HAP-1 (cell line): ENCODE data around the gene BCKDK.

Experiments
- DNase-seq, 2 experiments: peaks; one replicate each; pipeline ENCODE4 v3.0.0-alpha.2; 2016 to 2020; ENCODE audit warnings: low spot score in 2 of 2
- H3K27me3 ChIP-seq: fragments of 250-450 bp; sonication (Bioruptor Pico); 2 replicates; pipeline ENCODE4 v1.5.1; 2020; ENCODE audit warnings: low read depth, mild to moderate bottlenecking, moderate library complexity
- H3K36me3 ChIP-seq: fragments of 250-450 bp; sonication (Bioruptor Pico); replicated peaks from 2 replicates; pipeline ENCODE4 v1.5.1; 2020; ENCODE audit warnings: mild to moderate bottlenecking
- H3K4me1 ChIP-seq: fragments of 250-450 bp; sonication (Bioruptor Pico); 2 replicates; pipeline ENCODE4 v1.5.1; 2020; ENCODE audit warnings: mild to moderate bottlenecking
- H3K4me3 ChIP-seq: fragments of 250-450 bp; sonication (Bioruptor Pico); 2 replicates; pipeline ENCODE4 v1.5.1; 2020; ENCODE audit warnings: mild to moderate bottlenecking, moderate library complexity
- H3K9me3 ChIP-seq: fragments of 250-450 bp; sonication (Bioruptor Pico); 2 replicates; pipeline ENCODE4 v1.5.1; 2020; ENCODE audit warnings: mild to moderate bottlenecking, moderate library complexity
- in situ Hi-C: fragments of 300-500 bp; cut with MboI; formaldehyde crosslinking; loops from 3 replicates; pipeline ENCODE4 v1.14.3; 2020; ENCODE audit warnings: low sequenced_read_pairs, inconsistent platforms, mixed read lengths

The BCKDK gene

GRCh38 chr16:31083981-31084380 lies 24.2 kb upstream of the BCKDK start:
- Histone ChIP-seq H3K9me3 (no peaks in the 10 kb centered on the region), H3K27me3 (no peaks in the 10 kb centered on the region), H3K4me3 (no peak overlapping the region), H3K4me1 (no peaks in the 10 kb centered on the region), H3K36me3 (peaks cover 39% of the 10 kb centered on the region)
- in situ Hi-C loops = no loop called here
- DNase-seq = no peak

GRCh38 chr16:31084584-31085302 lies 23.4 kb upstream of the BCKDK start:
- no peaks in the 10 kb centered on the region for H3K4me1 ChIP-seq
- no peak overlapping the region for H3K4me3 ChIP-seq
- in situ Hi-C loops = no loop called here
- H3K9me3 ChIP-seq = no peaks in the 10 kb centered on the region
- no peak for DNase-seq
- no peaks in the 10 kb centered on the region for H3K27me3 ChIP-seq
- H3K36me3 ChIP-seq = peaks cover 36% of the 10 kb centered on the region

GRCh38 chr16:31085411-31085810 lies 22.8 kb upstream of the BCKDK start:
- Histone ChIP-seq H3K9me3 (no peaks in the 10 kb centered on the region), H3K4me1 (no peaks in the 10 kb centered on the region), H3K4me3 (no peak overlapping the region), H3K27me3 (no peaks in the 10 kb centered on the region), H3K36me3 (peaks cover 32% of the 10 kb centered on the region)
- DNase-seq = no peak
- in situ Hi-C loops = no loop called here

- in situ Hi-C loops = no loop called here
- H3K36me3 ChIP-seq = peaks cover 32% of the 10 kb centered on the region
These were observed 22.1 kb upstream of the BCKDK start for GRCh38 chr16:31085873-31086628.

GRCh38 chr16:31086629-31086906 lies 21.6 kb upstream of the BCKDK start:
- H3K27me3 ChIP-seq = no peaks in the 10 kb centered on the region
- in situ Hi-C loops = no loop called here
- no peak overlapping the region for H3K4me3 ChIP-seq
- H3K9me3 ChIP-seq = no peaks in the 10 kb centered on the region
- H3K36me3 ChIP-seq = peaks cover 32% of the 10 kb centered on the region
- no peak for DNase-seq
- no peaks in the 10 kb centered on the region for H3K4me1 ChIP-seq

More at GRCh38 chr16:31085873-31086628, 22.1 kb upstream of the BCKDK start:
- DNase-seq = no peak
- Histone ChIP-seq H3K4me1 (no peaks in the 10 kb centered on the region), H3K27me3 (no peaks in the 10 kb centered on the region), H3K9me3 (no peaks in the 10 kb centered on the region), H3K4me3 (no peak overlapping the region)

- in situ Hi-C loops = no loop called here
- H3K9me3 ChIP-seq = no peaks in the 10 kb centered on the region
- H3K4me1 ChIP-seq = no peaks in the 10 kb centered on the region
- DNase-seq = no peak
- peaks cover 30% of the 10 kb centered on the region for H3K36me3 ChIP-seq
- H3K27me3 ChIP-seq = no peaks in the 10 kb centered on the region
- H3K4me3 ChIP-seq = no peak overlapping the region
These were observed 20.7 kb upstream of the BCKDK start for GRCh38 chr16:31087481-31087880.

- Histone ChIP-seq H3K4me1 (0 out of 2 replicates have a peak, but pooled peaks cover 2% of the 10 kb centered on the region), H3K27me3 (no peaks in the 10 kb centered on the region), H3K9me3 (no peaks in the 10 kb centered on the region), H3K4me3 (no peak overlapping the region), H3K36me3 (peaks cover 30% of the 10 kb centered on the region)
- in situ Hi-C loops = no loop called here
- no peak for DNase-seq
These were observed 20.2 kb upstream of the BCKDK start for GRCh38 chr16:31087971-31088370.

- H3K36me3 ChIP-seq = peaks cover 30% of the 10 kb centered on the region
- H3K9me3 ChIP-seq = no peaks in the 10 kb centered on the region
- DNase-seq = no peak
- H3K4me3 ChIP-seq = no peak within 1 kb of the TSS
- no peaks in the 10 kb centered on the region for H3K27me3 ChIP-seq
- in situ Hi-C loops = no loop called here
- H3K4me1 ChIP-seq = 0 out of 2 replicates have a peak, but pooled peaks cover 2% of the 10 kb centered on the region
These were observed 19.6 kb upstream of the BCKDK start, which contains the start of gene PRSS53 for GRCh38 chr16:31088459-31089183. TSS of gene PRSS53 (minus strand) at chr16:31088943. CDS start at chr16:31088809, 134 bp downstream.

GRCh38 chr16:31089199-31089598 lies 19.0 kb upstream of the BCKDK start:
- H3K36me3 ChIP-seq = peaks cover 26% of the 10 kb centered on the region
- 0 out of 2 replicates have a peak, but pooled peaks cover 2% of the 10 kb centered on the region for H3K4me1 ChIP-seq
- DNase-seq = no peak
- in situ Hi-C loops = no loop called here
- H3K4me3 ChIP-seq = no peak overlapping the region
- H3K27me3 ChIP-seq = no peaks in the 10 kb centered on the region
- H3K9me3 ChIP-seq = no peaks in the 10 kb centered on the region

GRCh38 chr16:31090540-31090939 lies 17.6 kb upstream of the BCKDK start:
- H3K9me3 ChIP-seq = no peaks in the 10 kb centered on the region
- H3K27me3 ChIP-seq = no peaks in the 10 kb centered on the region
- in situ Hi-C loops = no loop called here
- 0 out of 2 replicates have a peak, but pooled peaks cover 2% of the 10 kb centered on the region for H3K4me1 ChIP-seq
- H3K36me3 ChIP-seq = peaks cover 27% of the 10 kb centered on the region
- DNase-seq = no peak
- no peak overlapping the region for H3K4me3 ChIP-seq

- Histone ChIP-seq H3K36me3 (peaks cover 27% of the 10 kb centered on the region), H3K9me3 (no peaks in the 10 kb centered on the region), H3K4me1 (0 out of 2 replicates have a peak, but pooled peaks cover 2% of the 10 kb centered on the region), H3K4me3 (no peak overlapping the region), H3K27me3 (no peaks in the 10 kb centered on the region)
- in situ Hi-C loops = no loop called here
- no peak for DNase-seq
These were observed 15.9 kb upstream of the BCKDK start for GRCh38 chr16:31092330-31092729.

- peak; percentile 63 to 69 for DNase-seq
- H3K36me3 ChIP-seq = peaks cover 27% of the 10 kb centered on the region
- H3K9me3 ChIP-seq = no peaks in the 10 kb centered on the region
- H3K4me3 ChIP-seq = peak overlapping the region; percentile 84
- in situ Hi-C loops = no loop called here
- H3K27me3 ChIP-seq = no peaks in the 10 kb centered on the region
- 0 out of 2 replicates have a peak, but pooled peaks cover 2% of the 10 kb centered on the region for H3K4me1 ChIP-seq
These were observed 15.0 kb upstream of the BCKDK start for GRCh38 chr16:31093132-31093703.

- Histone ChIP-seq H3K4me1 (0 out of 2 replicates have a peak, but pooled peaks cover 2% of the 10 kb centered on the region), H3K27me3 (no peaks in the 10 kb centered on the region), H3K4me3 (peak overlapping the region; percentile 84), H3K9me3 (no peaks in the 10 kb centered on the region), H3K36me3 (peaks cover 19% of the 10 kb centered on the region)
- peak in 1 of 2 experiments; percentile 43 for DNase-seq
- in situ Hi-C loops = no loop called here
These were observed 14.1 kb upstream of the BCKDK start for GRCh38 chr16:31094088-31094423.
